ENCODE results near the gene CEP78. TPM values are rescaled to one million over a fixed set of nuclear protein-coding genes. Genes with fewer than 3 reads are reported as not detected.
A peak's percentile ranks its signal among the peaks of the same experiment; 100 is the strongest.
"Not testable (repeated sequence)": the region's sequence is repeated elsewhere in the genome, so short reads cannot be mapped to it uniquely, and the experiment has no call there.

The CEP78 gene
- total RNA-seq, 1 donor from 2014 or later, result 9.3 TPM

DNA sequence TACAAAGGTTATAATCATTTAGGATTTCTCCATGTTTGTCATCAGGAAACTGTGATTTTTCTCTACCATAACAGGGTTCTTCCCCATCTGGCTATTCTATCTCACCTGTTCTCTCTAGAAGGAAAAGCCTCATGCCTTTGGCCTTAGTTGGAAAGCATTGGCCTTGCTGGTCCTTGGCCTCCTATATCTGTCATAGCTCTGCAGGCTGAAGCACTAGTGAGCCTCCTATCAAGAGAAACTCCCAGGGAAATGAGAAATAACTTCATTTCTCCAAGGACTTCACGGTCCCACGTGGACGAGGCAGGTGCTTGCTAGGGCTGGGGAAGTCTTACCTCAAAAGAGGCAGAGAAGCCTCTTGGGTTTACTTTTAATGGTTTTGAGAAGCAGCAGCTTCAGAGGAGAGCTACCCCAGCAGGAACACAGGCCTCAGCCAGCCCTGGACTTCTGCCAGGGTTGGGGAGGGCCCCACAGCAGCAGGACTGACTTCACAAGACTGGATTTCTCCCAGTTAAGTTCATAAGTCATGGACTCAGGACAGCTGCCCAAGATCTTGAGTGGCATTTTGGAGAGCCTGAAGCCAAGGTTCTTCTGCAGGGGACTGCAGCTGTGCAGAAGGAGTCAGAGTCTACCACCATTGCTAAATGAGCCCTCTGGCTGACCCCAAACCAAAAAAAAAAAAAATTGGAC is 45.2 kb downstream of the CEP78 start:
- H3K4me3 ChIP-seq, result no peak overlapping the region
- H3K36me3 ChIP-seq, result no peaks in the 10 kb centered on the region
- H3K27ac ChIP-seq, result no peak overlapping the region
- H3K4me1 ChIP-seq, result peaks cover 13% of the 10 kb centered on the region
- no peak for TF ChIP-seq POLR2A (IDR thresholded peaks at IDR 0.05)
- peak in 1 of 2 donors; percentile 26 for TF ChIP-seq POLR2AphosphoS5 (IDR thresholded peaks at IDR 0.05; ENCODE audit: insufficient read depth in 1 of 2, low read depth in 1 of 2)
- H3K9me3 ChIP-seq, result no peaks in the 10 kb centered on the region
- intact Hi-C loops (cut with DNase I), result no loop called here
- no peak for DNase-seq (ENCODE audit: extremely low spot score in 2 of 2)
- H3K27me3 ChIP-seq, result no peaks in the 10 kb centered on the region

DNA sequence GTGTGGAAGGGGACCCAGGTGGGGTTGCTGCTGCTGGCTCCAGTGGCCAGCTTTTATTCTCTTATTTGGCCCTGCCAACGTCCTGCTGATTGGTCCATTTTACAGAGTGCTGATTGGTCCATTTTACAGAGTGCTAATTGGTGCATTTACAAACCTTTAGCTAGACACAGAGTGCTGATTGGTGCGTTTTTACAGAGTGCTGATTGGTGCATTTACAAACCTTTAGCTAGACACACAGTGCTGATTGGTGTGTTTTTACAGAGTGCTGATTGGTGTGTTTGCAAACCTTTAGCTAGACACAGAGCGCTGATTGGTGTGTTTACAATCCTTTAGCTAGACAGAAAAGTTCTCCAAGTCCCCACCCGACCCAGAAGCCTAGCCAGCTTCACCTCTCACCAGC is 48.3 kb downstream of the CEP78 start:
- H3K27ac ChIP-seq; H3K9me3 ChIP-seq; DNase-seq (ENCODE audit: extremely low spot score in 2 of 2); H3K4me3 ChIP-seq; H3K27me3 ChIP-seq; H3K36me3 ChIP-seq; intact Hi-C loops (cut with DNase I): not testable (repeated sequence)
- peaks cover 13% of the 10 kb centered on the region for H3K4me1 ChIP-seq

DNA sequence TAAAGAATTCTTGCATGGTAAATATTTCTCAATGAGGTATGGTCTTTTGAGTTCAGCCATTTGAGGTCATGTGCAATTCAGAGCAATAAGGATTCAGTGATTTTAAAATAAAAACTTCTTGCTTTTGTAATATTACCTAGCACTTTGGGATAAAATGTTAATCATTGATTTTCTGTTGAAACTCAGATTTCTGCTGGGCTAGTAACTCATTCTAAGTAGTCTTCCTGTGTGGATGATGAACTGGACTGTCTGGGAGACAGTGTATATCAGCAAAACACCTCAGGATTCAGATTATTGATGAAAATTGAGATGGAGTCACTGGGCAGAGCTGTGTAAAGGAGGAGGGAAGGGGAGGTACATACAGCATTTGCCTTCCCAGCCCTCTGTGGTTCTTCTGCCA is 50.2 kb downstream of the CEP78 start:
- H3K4me1 ChIP-seq, result peaks cover 6% of the 10 kb centered on the region
- H3K27me3 ChIP-seq, result no peaks in the 10 kb centered on the region
- no peaks in the 10 kb centered on the region for H3K9me3 ChIP-seq
- TF ChIP-seq POLR2A (IDR thresholded peaks at IDR 0.05) (no peak), POLR2AphosphoS5 (IDR thresholded peaks at IDR 0.05; ENCODE audit: insufficient read depth in 1 of 2, low read depth in 1 of 2) (no peak)
- TF ChIP-seq, protein P1, sequence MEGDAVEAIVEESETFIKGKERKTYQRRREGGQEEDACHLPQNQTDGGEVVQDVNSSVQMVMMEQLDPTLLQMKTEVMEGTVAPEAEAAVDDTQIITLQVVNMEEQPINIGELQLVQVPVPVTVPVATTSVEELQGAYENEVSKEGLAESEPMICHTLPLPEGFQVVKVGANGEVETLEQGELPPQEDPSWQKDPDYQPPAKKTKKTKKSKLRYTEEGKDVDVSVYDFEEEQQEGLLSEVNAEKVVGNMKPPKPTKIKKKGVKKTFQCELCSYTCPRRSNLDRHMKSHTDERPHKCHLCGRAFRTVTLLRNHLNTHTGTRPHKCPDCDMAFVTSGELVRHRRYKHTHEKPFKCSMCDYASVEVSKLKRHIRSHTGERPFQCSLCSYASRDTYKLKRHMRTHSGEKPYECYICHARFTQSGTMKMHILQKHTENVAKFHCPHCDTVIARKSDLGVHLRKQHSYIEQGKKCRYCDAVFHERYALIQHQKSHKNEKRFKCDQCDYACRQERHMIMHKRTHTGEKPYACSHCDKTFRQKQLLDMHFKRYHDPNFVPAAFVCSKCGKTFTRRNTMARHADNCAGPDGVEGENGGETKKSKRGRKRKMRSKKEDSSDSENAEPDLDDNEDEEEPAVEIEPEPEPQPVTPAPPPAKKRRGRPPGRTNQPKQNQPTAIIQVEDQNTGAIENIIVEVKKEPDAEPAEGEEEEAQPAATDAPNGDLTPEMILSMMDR (IDR thresholded peaks at IDR 0.05), result no peak
- no peak for DNase-seq (ENCODE audit: extremely low spot score in 2 of 2)
- intact Hi-C loops (cut with DNase I), result no loop called here
- H3K27ac ChIP-seq, result no peak overlapping the region
- H3K36me3 ChIP-seq, result no peaks in the 10 kb centered on the region
- H3K4me3 ChIP-seq, result no peak overlapping the region

DNA sequence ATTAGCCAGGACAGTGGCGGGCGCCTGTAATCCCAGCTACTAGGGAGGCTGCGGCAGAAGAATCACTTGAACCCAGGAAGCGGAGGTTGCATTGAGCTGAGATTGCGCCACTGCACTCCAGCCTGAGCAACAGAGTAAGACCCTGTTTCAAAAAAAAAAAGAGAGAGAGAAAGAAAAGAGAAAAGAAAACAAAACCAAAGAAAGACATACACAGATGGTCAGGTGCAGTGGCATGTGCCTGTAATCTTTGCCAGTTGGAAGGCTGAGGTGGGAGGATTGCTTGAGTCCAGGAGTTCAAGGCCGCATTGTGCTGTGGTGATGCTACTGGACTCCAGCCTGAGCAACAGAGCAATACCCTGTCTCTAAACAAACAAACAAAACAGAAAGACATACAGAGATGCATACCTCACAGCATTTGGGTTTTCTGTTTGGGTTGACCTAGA is 51.1 kb downstream of the CEP78 start:
- Histone ChIP-seq H3K36me3 (no peaks in the 10 kb centered on the region), H3K27ac (no peak overlapping the region), H3K4me1 (no peaks in the 10 kb centered on the region), H3K4me3 (no peak overlapping the region), H3K9me3 (no peaks in the 10 kb centered on the region), H3K27me3 (no peaks in the 10 kb centered on the region)
- DNase-seq (ENCODE audit: extremely low spot score in 2 of 2), result no peak
- intact Hi-C loops (cut with DNase I), result no loop called here
- TF ChIP-seq POLR2A (IDR thresholded peaks at IDR 0.05) (no peak), POLR2AphosphoS5 (IDR thresholded peaks at IDR 0.05; ENCODE audit: insufficient read depth in 1 of 2, low read depth in 1 of 2) (no peak)
- TF ChIP-seq, protein P1 (IDR thresholded peaks at IDR 0.05), result no peak

DNA sequence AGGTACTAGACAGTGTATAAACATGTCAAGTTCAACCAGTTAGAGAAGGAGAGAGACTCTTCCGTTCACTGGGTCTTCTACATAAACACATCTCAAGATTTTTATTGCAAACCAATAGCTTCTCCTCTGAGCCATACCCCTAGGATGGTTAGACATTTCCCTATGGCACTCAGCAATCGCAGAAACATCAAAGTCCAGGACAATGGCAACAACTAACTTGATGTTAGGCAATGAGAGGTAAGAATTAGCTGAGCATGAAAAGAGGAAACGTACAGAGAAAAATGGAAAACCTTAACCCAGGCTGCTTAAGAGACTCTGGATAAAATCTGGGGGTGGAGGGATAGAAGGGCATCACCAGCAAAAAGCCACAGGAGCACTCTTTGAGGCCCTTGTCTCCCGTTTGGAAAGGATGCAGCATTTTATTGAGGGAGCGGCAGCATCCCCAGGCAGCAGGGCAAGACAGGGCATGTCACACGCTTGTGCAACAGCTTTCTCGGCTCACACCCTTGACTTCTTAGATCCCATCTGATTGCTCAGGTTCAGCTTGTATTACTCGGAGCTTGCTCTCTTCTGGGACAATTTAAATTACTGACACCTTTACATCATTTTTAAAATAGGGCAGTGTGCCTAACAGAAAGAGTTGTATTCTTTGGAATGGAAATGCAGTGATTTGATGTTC is 52.5 kb downstream of the CEP78 start:
- H3K36me3 ChIP-seq, result no peaks in the 10 kb centered on the region
- no peak overlapping the region for H3K4me3 ChIP-seq
- intact Hi-C loops (cut with DNase I), result no loop called here
- H3K27me3 ChIP-seq, result no peaks in the 10 kb centered on the region
- no peaks in the 10 kb centered on the region for H3K4me1 ChIP-seq
- no peaks in the 10 kb centered on the region for H3K9me3 ChIP-seq
- TF ChIP-seq POLR2AphosphoS5 (IDR thresholded peaks at IDR 0.05; ENCODE audit: insufficient read depth in 1 of 2, low read depth in 1 of 2) (peak in 1 of 2 donors; percentile 37), POLR2A (IDR thresholded peaks at IDR 0.05) (no peak)
- no peak for DNase-seq (ENCODE audit: extremely low spot score in 2 of 2)
- no peak overlapping the region for H3K27ac ChIP-seq

DNA sequence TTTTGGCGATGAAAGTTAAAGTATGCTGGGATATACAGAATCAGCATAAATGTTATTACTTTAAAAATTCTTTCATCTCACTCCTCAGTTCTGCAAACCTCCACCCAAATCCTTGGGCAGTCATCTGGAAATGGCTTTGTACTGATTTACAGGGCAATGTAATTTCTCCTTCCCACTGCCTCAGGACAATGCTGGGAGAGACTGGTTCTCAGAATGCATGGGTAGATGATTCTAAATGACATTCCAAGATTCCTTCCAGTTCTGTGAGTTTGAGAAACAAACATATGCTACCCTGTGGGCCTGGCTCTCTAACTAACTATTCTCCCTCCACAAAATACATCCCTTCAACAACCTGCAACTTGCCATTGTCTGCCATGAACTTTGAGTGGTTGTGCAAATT is 53.6 kb downstream of the CEP78 start:
- H3K4me1 ChIP-seq, result no peaks in the 10 kb centered on the region
- no peak for DNase-seq (ENCODE audit: extremely low spot score in 2 of 2)
- intact Hi-C loops (cut with DNase I), result no loop called here
- TF ChIP-seq, protein P1 (IDR thresholded peaks at IDR 0.05), result no peak
- TF ChIP-seq POLR2A (IDR thresholded peaks at IDR 0.05), result no peak
- no peak for TF ChIP-seq POLR2AphosphoS5 (IDR thresholded peaks at IDR 0.05; ENCODE audit: insufficient read depth in 1 of 2, low read depth in 1 of 2)
- H3K27me3 ChIP-seq, result no peaks in the 10 kb centered on the region
- no peak overlapping the region for H3K4me3 ChIP-seq
- H3K9me3 ChIP-seq, result no peaks in the 10 kb centered on the region
- no peak overlapping the region for H3K27ac ChIP-seq
- H3K36me3 ChIP-seq, result no peaks in the 10 kb centered on the region
